ENCODE results near the gene CA11.

DNA sequence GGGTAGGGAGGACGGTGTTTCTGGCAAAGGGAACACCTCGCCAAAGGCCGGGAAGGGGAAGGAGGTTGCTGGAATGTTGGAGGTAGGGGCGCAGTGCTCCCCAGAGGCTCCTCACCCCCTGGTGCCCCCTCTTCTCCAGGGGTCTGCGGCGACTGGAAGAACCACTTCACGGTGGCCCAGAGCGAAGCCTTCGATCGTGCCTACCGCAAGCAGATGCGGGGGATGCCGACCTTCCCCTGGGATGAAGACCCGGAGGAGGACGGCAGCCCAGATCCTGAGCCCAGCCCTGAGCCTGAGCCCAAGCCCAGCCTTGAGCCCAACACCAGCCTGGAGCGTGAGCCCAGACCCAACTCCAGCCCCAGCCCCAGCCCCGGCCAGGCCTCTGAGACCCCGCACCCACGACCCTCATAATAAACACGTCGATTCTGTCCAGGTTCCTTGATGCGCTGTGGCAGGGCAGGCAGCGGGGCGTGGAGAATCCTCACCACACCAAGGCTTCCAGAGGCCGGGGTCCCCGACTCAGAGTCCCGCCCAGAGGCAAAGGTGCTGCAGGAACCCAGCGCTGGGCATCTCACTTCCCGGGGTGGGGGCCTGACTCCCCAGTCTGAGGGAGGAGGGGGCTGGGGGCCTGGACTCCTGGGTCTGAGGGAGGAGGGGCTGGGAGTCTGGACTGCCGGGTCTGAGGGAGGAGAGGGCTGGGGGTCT, 46.8 kb downstream of the CA11 start:
- no peak for TF ChIP-seq EP300 (IDR thresholded peaks at IDR 0.05; ENCODE audit: borderline replicate concordance in 1 of 2, low read depth in 1 of 2, low read length in 1 of 2)
- TF ChIP-seq, protein P1, sequence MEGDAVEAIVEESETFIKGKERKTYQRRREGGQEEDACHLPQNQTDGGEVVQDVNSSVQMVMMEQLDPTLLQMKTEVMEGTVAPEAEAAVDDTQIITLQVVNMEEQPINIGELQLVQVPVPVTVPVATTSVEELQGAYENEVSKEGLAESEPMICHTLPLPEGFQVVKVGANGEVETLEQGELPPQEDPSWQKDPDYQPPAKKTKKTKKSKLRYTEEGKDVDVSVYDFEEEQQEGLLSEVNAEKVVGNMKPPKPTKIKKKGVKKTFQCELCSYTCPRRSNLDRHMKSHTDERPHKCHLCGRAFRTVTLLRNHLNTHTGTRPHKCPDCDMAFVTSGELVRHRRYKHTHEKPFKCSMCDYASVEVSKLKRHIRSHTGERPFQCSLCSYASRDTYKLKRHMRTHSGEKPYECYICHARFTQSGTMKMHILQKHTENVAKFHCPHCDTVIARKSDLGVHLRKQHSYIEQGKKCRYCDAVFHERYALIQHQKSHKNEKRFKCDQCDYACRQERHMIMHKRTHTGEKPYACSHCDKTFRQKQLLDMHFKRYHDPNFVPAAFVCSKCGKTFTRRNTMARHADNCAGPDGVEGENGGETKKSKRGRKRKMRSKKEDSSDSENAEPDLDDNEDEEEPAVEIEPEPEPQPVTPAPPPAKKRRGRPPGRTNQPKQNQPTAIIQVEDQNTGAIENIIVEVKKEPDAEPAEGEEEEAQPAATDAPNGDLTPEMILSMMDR (IDR thresholded peaks at IDR 0.05), result no peak
- no peak for TF ChIP-seq RXRA (IDR thresholded peaks at IDR 0.05; ENCODE audit: borderline replicate concordance, low read depth)
- TF ChIP-seq FOXJ3 (CRISPR knock-in tag; IDR thresholded peaks at IDR 0.05), result no peak
- no peak for TF ChIP-seq REST (IDR thresholded peaks at IDR 0.05; ENCODE audit: low read depth, low read length)
- TF ChIP-seq FOXM1 (IDR thresholded peaks at IDR 0.05; ENCODE audit: low read depth), result no peak
- TF ChIP-seq CHD2 (IDR thresholded peaks at IDR 0.05; ENCODE audit: low read length, partially characterized antibody), result no peak
- no peak for TF ChIP-seq POLR2AphosphoS5 (IDR thresholded peaks at IDR 0.05; ENCODE audit: low read depth, low read length)

Data from SK-N-SH (cell line).